CMK (cell line): ENCODE data around the gene STAMBP.
"Not testable (repeated sequence)": the region's sequence is repeated elsewhere in the genome, so short reads cannot be mapped to it uniquely, and the experiment has no call there.

Experiments
- DNase-seq: peaks from one replicate; pipeline ENCODE4 v3.0.0-alpha.2; 2010; ENCODE audit warnings: low read depth

The STAMBP gene

GRCh38 chr2:73828818-73829570 lies at the start of gene STAMBP:
STAMBP (plus strand) TSS chr2:73828961; CDS start chr2:73830857, 1,896 bp downstream.
- peak; percentile 88 for DNase-seq

GRCh38 chr2:73779467-73780236 lies 49.1 kb upstream of the STAMBP start, which contains the start of gene DUSP11:
DUSP11 (minus strand) TSS chr2:73780103; CDS start chr2:73779974, 129 bp downstream.
- peak; percentile 89 for DNase-seq

GRCh38 chr2:73780237-73780582 lies 48.6 kb upstream of the STAMBP start:
- no peak for DNase-seq

- DNase-seq: not testable (repeated sequence)
Measured at GRCh38 chr2:73783402-73783801, 45.4 kb upstream of the STAMBP start.

GRCh38 chr2:73783883-73784282 lies 44.9 kb upstream of the STAMBP start, which contains the start of gene C2orf78:
C2orf78 (plus strand) TSS chr2:73784183; CDS start chr2:73784310, 127 bp downstream.
- not testable (repeated sequence) for DNase-seq

- no peak for DNase-seq
Measured at GRCh38 chr2:73811878-73812277, 16.9 kb upstream of the STAMBP start.

- no peak for DNase-seq
Measured at GRCh38 chr2:73812635-73813034, 16.1 kb upstream of the STAMBP start.

- no peak for DNase-seq
Measured at GRCh38 chr2:73818296-73818695, 10.5 kb upstream of the STAMBP start.

GRCh38 chr2:73821227-73821626 lies 7.5 kb upstream of the STAMBP start:
- no peak for DNase-seq

GRCh38 chr2:73821669-73822068 lies 7.1 kb upstream of the STAMBP start:
- DNase-seq: no peak

- DNase-seq: no peak
Measured at GRCh38 chr2:73822276-73822675, 6.5 kb upstream of the STAMBP start.

GRCh38 chr2:73822991-73823390 lies 5.8 kb upstream of the STAMBP start:
- DNase-seq: no peak

- no peak for DNase-seq
Measured at GRCh38 chr2:73823416-73823815, 5.3 kb upstream of the STAMBP start.

GRCh38 chr2:73823916-73824523 lies 4.7 kb upstream of the STAMBP start:
- DNase-seq: peak; percentile 74

- DNase-seq: no peak
Measured at GRCh38 chr2:73825408-73825807, 3.4 kb upstream of the STAMBP start.

GRCh38 chr2:73827018-73827417 lies 1.7 kb upstream of the STAMBP start:
- DNase-seq: no peak

GRCh38 chr2:73827660-73828388 lies 937 bp upstream of the STAMBP start:
- DNase-seq: no peak

- DNase-seq: no peak
Measured at GRCh38 chr2:73828389-73828817, 358 bp upstream of the STAMBP start.

- DNase-seq: no peak
Measured at GRCh38 chr2:73830871-73831401, 2.2 kb downstream of the STAMBP start.

- no peak for DNase-seq
Measured at GRCh38 chr2:73832930-73833329, 4.2 kb downstream of the STAMBP start.

GRCh38 chr2:73836141-73836943 lies 7.6 kb downstream of the STAMBP start:
- no peak for DNase-seq
